ENCODE data around the gene RETSAT.
"Not testable (repeated sequence)": the region's sequence is repeated elsewhere in the genome, so short reads cannot be mapped to it uniquely, and the experiment has no call there.

Gene RETSAT

DNA sequence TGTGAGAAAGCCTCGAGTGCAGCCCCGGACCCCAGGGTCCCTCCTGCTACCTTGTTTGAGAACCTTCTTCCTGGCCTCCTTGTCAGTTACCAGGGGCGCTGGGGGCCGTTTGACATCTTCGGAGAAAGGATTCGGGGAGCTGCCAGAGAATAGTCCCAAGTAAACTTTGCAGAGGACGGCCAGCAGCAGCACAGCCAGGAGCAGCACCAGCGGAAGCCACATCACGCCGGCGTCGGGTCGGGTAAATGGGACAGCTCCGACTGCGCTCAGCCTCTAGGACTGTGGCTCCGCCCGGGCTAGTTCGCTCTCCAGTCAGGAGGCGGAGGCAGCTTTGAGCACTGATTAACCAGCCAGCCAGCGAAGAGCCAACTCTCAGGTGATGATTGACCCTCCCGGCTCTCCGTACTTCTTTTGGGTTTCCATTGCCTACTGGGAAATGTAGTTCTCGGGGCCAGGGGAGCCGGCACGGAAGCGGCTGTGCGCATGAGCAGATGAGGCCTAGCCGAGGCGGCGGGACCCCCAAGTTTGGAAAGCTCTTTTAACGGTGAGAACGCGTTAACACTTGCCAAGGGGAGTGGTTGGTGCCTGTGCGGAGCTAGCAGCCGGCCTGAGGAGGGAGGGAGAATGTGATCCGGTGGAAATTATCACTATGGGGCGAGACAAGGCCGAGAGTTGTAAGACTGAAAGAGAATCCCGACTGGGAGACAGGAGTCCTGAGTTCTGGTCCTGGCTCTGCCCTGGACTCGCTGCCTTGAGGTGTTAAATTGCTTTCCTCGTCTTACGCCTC lies at the start of gene RETSAT, which contains the start of gene ELMOD3:
Gene RETSAT (minus strand): TSS at position 243 of the 787 bp plus-strand sequence. CDS start 21 bp downstream, at position 222.
Gene ELMOD3 (plus strand): TSS at position 484 of the 787 bp plus-strand sequence. CDS start 2,430 bp downstream, outside the sequence.
- peak; percentile 94 to 96 for DNase-seq

DNA sequence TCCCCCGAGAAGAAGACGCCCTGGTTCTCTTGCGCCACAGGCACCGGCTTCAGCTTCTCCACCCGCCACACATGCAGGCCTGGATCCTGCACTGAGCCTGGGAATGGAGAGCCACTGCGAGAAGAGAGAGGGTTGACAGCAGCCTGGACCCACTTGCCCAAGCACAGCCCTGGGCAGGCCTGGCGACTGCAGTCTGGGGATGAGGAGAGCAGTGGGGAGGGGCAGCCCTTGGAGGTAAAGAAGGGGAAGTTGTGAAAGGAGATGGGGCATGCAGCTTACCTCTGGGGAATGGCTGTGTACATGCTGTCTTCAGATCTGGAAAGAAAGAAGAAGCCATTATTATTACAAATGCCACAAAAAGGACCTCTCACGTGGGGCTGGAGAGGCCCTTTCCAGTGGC lies 47.5 kb upstream of the RETSAT start:
- no peak for DNase-seq

DNA sequence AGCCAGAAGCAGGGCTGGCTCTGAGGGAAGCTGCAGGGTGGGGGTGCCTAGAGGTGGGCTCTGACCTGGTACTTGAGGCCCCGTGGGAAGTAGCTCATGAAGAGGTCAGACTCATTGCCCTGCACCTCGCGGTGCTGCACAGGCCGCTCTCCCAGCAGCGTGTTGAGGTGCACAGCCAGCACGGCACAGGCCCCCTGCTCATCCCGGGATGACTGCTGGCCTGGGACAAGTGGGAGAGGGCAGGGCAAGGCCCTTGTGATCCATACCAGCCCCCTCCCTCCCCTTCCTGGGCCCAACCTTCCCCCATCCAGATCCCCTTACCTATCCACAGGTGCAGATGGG lies 47.1 kb upstream of the RETSAT start:
- no peak for DNase-seq

DNA sequence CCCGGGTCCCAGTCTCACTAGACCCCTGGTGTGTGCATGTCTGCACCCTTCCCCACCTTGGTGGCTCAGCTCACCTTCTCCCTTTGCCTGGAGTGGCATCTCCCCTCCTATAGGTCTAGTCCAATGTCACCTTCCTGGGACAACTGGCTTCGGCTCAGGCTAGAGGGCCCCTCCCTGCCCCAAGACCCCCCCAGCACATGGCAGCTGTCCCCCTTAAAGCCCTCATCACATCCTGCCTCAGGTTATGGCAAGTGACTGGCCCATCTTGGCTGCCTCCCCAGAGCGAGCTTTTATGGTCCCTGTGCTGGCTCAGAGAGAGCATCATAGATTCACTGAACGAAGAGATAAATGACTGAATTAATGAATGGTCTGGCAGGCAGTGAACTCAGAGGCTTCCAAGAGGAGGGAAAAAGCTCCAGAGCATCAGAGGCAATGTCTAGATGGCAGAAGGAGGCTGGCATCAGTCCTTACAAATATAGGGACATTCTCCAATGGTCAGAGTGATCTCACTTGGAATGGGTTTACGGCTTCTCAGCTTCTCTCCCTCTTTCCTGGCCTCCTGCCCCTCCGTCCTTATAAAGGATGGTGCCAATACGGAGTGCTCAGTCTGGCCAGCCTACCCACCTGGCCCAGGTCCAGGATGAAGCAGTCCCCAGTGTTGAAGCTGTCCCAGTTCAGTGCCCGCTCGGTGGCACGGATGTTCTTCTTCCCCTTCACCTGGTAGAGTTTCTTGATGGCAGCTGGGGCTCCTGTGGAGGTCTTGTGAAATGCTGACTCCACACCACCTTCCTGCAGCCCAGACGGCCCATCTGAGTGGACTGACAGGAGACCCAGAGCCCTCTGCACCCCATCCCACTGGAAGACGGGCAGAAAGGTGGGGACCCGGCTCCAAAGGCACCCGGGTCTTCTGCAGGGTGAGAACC lies 46.5 kb upstream of the RETSAT start:
- DNase-seq: no peak

DNA sequence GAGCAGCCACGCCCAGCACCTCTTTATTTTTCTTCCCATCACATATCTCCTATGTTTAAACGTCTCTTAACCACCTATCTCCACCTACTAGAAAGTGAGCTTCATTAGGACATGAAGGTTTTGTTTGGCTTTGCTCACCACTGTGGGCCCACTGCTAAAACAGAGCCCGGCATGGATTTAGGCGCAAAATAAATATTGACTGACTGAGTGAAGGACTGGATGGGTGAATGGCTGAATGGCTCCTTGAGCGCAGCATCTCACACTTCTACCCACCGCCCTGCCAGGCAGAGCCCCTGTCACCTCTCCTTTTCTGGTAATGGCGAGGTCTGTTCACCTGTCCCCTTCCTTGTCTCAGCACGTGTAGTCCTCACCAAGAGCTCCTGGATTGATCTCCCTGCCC lies 45.7 kb upstream of the RETSAT start:
- no peak for DNase-seq

DNA sequence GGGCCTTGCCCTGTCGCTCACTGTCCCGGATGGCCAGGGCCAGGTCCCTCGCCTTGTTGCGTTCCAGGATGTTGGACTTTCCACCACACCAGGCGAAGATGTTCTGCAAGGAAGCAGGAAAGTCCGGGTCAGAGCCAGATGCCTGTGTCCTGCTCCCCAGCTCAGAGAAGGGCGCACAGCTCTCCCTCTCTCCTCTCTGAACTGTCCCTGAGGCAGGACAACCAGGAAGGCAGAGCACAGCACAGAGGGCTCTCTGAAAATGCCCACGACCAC lies 44.8 kb upstream of the RETSAT start:
- no peak for DNase-seq

DNA sequence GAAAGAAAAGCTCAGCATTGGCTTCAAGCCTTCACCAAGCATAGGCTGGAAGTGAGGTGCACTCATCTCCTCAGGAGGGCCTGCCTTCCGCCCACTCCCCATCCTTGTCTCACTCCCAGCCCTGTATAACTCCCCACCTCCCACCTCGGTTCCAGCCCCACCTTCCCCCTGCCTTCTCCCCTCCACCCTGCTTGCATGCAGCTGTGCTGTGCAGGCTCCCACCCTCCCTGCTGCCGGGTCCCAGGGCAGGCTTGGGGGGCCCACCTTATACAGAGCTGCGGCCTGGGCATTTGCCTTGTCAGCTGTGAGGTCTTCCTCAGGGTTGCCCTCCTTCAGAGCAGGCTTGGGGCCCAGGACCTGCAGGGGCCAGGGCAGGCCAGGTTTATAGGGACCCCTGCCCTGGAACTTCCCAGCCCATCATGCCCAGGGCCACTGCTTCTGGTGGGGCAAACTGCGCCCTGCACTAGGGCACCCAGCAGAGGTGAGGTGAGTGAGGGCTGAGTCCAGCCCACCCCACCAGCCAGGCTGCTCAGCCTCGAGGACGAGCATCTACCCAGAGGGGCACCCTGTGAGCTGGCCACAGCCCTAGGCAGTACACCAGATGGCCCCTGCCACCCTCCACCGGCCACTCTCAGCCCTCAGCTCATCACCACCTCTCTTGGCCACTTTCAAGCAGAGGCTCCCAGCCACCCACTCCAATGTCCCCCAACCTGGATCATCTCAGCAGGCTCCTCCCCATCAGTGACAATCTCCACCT lies 44.3 kb upstream of the RETSAT start:
- DNase-seq: no peak

DNA sequence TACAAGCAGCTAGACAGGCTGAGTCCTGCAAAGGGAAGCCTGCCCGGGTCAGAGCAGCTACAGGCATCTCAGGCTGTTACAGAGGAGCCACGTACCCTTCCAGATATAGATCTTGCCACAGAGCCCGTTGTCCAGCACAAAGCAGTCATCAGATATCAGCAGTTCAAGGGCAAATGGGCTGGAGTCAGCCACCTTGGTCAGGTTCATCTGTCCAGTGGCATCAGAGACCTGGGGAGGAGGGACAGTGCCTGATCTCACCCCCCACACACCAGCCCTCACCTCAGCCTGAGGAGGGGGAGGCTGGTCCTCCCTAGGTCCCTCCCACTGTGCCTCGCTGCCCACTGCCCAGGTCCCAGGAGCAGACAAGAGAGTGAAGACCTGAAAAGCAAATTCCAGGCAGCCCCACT lies 43.6 kb upstream of the RETSAT start:
- DNase-seq: no peak

DNA sequence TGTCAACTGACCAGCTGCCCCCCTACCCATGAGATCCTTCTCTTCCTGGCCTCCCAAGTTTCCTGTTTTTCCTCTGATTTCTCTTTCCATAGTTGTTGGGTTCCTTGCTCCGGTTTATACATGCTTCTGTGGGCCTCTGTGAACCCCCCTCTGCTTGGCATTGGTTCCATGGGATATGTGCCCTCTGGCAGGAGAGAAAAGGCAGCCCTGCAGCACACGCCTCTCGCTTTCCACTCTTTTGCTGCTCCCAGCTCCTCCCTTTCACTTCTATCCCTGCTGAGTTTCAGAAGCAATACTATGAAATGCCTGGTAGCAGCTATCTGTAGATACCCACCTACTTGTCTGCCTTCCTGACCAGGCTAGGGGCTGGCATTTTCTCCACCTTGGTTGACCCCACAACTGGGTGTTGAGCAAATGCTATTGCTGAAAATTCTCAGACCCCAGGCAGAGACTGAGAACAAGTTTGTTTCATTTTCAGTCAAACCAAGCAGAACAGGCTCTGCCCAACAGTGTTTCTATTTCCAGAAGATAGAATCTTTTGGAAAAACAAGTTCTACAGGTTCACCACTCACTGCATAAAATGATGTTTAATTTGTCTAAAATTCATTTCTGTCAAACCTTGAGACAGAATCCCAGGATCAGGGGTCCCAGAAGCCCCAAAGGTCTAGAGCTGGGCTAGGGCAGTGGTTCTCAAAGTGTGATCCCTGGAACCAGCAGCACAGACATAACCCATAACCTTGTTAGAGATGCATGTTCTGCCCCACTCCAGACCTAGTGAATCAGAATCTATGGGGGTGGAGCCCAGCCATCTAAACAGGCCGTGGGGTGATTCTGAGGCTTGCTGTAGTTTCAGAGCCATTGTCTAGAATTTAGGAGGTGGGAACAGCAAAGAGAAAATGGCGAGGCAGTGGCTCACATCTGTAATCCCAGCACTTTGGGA lies 42.5 kb upstream of the RETSAT start:
- DNase-seq: no peak

DNA sequence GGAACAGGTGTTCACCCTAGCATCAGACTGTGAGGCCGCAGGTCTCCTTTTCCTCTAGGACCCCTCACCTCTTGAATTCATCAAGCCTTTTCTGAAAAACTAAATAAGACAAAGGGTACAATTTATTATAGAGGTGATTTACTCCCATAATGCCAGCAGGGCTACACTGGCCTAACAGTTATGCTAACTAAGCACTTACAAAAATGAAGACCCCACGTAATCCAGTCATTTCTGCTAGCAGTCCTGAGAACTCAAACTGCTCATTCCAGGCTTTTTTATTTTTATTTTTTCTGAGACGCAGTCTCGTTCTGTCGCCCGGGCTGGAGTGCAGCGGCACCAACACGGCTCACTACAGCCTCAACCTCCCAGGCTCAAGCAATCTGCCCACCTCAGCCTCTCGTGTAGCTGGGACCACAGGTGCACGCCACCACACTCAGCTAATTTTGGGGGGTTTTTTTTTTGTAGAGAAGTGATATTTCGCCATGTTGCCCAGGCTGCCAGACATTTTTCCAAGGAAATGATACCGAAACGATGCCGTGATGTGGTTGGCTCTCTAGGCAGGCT lies 41.7 kb upstream of the RETSAT start:
- DNase-seq: no peak

DNA sequence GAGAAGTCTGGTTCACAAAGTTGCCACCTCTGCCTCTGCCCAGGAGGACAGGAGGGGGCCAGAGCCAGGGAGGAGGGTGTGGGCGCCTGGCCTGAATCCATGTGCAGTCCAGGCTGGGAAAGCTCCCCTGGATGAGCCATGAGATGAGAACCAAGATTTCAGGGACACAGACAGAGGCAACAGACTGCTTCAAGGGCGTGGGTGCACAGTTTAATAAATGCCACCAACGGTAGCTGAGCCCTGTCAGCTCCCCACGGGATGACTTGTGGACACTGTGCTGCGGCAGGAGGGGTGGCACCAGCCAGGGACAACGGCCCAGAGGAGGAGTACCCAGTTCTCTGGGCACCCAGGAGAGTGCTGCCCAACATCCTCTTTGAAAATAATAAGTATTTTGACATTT lies 40.6 kb upstream of the RETSAT start:
- no peak for DNase-seq

DNA sequence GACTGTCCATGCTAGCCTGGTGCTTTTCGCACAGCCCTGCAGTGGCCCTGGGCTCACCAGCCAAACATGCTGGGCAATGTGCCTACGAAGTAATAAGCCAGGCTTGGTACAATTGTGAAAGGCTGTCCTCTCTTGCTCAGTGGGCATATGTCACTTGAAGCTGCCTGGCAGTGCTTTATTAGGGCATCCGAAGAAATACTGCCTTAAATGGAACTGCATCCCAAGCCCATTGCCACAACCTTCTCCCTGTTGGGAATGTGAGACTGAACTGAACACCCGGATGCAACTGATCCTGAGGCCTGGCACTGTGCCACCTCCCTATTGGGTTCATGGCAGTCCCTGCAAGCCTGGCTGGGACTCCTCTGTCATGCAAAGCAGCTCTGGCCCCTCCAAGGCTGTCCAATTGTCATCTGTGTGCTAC lies 39.9 kb upstream of the RETSAT start:
- DNase-seq: no peak

DNA sequence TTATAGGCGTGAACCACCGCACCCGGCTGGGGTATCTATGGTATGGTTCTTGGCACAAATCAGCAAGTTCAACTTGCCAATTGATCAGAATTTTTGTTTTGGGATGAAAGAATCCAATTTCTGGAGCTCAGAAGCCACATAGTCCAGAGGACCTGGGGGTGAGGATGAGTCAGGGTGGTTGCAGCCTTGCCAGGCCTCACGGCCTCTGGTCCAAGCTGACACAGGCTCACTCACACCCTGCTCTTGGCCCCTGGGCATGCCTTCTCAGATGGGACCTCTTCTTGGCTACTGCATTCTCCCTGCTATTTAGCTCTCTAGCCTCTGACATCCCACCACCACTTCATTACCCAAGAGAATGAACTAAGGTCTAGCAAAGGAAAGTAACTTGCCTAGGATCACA lies 39.5 kb upstream of the RETSAT start:
- no peak for DNase-seq

DNA sequence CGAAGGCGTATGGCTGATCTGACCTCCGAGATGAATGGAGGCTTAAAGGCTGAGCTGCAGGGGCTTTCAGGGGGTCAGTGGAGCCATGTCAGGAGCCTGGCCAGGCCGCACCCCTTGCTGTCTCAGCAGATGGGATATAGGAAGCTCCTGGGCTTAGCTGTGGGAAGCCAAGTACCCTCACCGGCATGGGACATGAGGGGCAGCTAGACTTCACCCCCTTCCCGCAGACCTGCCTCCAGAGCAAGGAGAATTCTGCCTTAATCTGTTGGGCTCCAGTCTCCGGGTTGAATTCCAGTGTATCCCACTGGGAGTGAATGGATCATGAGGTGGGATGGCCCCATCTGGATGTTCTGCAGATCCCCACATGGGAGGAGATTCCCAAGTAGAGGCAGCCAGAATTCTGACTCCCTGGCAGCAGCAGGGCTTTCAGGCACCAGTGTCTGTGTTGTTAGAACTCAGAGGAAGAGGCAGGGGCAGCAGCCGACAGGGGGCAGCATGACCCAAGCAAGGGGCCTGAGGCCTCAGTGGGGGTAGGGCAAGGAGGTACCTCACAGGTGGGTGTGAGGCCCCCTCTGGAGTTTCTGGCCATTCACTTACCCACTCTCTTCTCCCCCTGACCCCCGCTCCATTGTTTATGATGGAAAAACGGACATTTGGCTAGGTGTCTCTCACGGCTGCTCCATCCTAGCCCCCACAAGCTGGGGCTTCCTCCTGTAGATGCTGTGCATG lies 36.8 kb upstream of the RETSAT start:
- DNase-seq: peak; percentile 75 to 83

DNA sequence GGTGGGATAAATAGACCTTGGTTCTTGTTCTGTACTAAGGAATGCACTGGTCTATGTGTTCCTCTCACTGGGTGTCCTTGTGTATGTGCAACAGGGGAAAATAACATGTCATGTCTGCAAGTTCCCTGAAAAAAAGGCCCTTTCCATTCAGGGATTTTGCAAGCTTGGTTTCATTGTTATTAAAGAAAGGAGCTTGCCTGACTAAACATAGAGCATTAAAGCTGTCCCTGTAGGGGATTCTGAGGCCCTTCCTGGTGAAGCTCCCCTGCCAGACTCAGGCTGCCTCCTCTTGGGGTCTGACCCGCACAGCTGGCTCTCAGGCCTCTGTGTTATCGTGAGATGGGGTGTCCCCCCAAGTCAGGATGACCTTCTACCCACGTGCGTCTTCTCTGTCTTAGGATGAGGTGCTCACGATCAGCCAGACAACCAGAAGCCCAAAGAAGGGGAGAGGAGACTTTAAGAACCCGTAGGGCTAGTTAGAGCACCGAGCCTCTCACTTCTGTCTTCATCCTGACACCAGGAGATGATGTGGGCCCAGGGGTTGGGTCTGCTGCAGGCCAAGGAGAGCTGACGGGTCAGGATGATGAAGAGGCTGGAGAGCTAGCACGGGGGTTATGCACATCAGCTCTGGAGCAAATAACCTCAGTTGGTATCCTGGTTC lies 34.7 kb upstream of the RETSAT start:
- DNase-seq: no peak

DNA sequence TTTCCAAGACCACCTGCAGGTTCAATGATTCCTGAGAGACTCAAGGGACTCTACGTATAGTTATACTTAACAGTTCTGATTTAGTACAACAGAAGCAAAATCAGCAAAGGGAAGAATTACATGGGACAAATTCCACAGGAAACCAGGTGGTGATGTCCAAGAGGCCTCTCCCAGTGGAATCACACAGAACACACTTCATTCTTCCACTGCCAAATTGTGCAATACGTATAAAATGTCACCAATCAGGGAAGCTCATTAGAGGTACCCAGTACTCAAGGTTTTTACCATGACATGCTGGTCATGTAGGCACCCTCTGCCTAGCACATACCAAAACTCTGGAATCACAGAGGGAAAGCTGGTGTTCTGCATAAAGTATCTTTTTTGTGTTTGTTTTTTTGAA lies 33.4 kb upstream of the RETSAT start:
- no peak for DNase-seq

DNA sequence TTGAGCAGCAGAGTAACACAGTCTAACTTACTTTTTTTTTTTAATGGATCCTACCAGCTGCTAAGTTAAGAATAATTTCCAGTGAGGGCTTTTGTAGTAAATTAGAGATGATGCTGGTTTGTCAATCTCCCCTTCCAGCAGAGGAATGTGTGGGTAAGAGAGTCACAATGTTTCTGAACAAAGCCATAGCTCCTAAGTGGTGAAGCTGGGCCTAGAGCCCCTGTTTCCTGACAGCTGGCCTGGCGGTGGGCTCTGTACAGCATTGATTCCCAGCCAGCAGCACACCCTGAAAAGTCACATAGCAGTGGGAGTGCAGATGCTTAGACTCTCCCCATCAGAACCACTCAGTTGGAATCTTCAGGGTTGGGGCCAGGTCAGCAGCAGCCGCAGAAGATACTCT lies 31.4 kb upstream of the RETSAT start:
- no peak for DNase-seq

DNA sequence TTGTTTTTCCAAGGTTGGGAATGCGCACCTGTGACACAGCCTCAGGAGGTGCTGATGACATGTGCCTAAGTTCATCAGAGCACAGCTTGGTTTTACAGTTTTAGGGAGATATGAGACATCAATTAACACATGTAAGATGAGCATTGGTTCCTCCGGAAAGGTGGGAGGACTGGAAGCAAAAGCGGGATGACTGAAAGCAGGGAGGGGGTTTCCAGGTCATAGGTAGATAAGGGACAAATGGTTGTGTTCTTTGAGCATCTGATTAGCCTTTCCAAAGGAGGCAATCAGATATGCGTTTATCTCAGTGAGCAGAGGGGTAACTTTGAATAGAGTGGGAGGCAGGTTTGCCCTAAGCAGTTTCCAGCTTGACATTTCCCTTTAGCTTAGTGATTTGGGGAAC lies 29.5 kb upstream of the RETSAT start:
- DNase-seq: no peak

DNA sequence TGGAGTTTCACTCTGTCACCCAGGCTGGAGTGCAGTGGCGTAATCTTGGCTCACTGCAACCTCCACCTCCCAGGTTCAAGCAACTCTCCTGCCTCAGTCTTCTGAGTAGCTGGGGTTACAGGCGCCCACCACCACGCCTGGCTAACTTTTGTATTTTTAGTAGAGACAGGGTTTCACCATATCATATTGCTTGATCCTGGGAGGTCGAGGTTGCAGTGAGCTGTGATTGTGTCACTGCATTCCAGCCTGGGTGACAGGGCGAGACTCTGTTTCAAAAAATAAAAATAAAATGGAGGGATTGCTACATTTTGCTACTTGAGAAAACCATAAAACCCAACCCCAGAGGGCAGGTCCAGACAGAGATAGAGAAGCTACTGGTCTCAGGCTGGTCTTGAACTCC lies 28.8 kb upstream of the RETSAT start:
- DNase-seq: not testable (repeated sequence)

DNA sequence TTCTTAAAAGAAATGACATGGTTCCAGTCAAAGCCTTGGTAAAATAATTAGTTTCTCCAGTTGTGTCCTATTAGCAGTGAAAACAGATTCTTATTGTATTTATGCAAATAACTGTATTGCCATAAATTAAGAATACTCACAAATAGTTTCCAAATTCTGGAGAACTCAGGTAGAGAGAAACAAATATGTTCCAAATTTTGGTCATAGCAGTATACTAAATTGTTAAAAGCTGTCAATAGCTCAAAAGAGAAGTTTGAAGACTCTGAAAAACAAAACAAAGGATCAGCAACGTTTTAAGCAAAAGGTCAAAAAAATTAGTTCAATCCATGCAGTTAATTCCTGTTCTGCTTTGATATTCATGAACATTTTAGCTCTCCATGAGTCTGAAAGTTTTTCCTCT lies 25.7 kb upstream of the RETSAT start:
- DNase-seq: no peak

DNA sequence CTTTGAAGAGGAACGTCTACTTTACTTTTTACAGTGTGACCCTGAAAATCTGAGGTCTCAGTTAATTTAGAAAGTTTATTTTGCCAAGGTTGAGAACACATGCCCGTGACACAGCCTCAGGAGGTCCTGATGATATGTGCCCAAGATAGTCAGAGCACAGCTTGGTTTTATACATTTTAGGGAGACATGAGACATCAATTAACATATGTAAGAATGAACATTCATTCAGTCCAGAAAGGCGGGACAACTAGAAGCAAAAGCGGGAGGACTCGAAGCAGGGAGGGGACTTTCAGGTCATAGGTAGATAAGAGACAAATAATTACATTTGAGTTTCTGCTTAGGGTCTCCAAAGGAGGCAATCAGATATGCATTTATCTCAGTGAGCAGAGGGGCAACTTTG lies 23.9 kb upstream of the RETSAT start:
- DNase-seq: no peak
